ENCODE data around the gene HACD2. TPM values are rescaled to one million over a fixed set of nuclear protein-coding genes. Genes with fewer than 3 reads are reported as not detected.
"Not testable (repeated sequence)": the region's sequence is repeated elsewhere in the genome, so short reads cannot be mapped to it uniquely, and the experiment has no call there.

Gene HACD2
- total and polyA plus RNA-seq, 2 donors from 2014 or later = 13.1 to 25.4 TPM

GRCh38 chr3:123489400-123490004 is 95.4 kb downstream of the HACD2 start:
- intact Hi-C loops (cut with DNase I) = loop anchor here (5.0 kb wide), 1 partner anchor 162 kb away; no protein-coding TSS in a partner anchor
- TF ChIP-seq, protein P1, sequence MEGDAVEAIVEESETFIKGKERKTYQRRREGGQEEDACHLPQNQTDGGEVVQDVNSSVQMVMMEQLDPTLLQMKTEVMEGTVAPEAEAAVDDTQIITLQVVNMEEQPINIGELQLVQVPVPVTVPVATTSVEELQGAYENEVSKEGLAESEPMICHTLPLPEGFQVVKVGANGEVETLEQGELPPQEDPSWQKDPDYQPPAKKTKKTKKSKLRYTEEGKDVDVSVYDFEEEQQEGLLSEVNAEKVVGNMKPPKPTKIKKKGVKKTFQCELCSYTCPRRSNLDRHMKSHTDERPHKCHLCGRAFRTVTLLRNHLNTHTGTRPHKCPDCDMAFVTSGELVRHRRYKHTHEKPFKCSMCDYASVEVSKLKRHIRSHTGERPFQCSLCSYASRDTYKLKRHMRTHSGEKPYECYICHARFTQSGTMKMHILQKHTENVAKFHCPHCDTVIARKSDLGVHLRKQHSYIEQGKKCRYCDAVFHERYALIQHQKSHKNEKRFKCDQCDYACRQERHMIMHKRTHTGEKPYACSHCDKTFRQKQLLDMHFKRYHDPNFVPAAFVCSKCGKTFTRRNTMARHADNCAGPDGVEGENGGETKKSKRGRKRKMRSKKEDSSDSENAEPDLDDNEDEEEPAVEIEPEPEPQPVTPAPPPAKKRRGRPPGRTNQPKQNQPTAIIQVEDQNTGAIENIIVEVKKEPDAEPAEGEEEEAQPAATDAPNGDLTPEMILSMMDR (IDR thresholded peaks at IDR 0.05; ENCODE audit: borderline replicate concordance, extremely low read depth, insufficient read depth) = peak; percentile 95
- FAIRE-seq (no peak), DNase-seq (peak; percentile 76 to 88 (median 80))
- Histone ChIP-seq H3K36me3 (ENCODE audit: control insufficient read depth in 2 of 3, insufficient read depth in 3 of 3, low read length in 3 of 3) (no peaks in the 10 kb centered on the region), H3K9ac (ENCODE audit: low read length in 3 of 3) (no peak overlapping the region), H3K27me3 (ENCODE audit: control insufficient read depth, insufficient read depth, low read length) (no peaks in the 10 kb centered on the region), H3K4me1 (ENCODE audit: control insufficient read depth in 2 of 3, insufficient read depth in 2 of 3, low read depth in 1 of 3, low read length in 3 of 3) (peaks cover 0 to 2% (median 0%) of the 10 kb centered on the region in 3 donors), H3K9me3 (ENCODE audit: control insufficient read depth in 2 of 3, insufficient read depth in 1 of 3, low read length in 3 of 3) (no peaks in the 10 kb centered on the region), H3K4me3 (ENCODE audit: low read length in 3 of 3) (no peak overlapping the region), H3K27ac (ENCODE audit: low read depth in 2 of 2, low read length in 2 of 2) (no peak overlapping the region)

- intact Hi-C loops (cut with DNase I) = loop anchor here (5.0 kb wide), 1 partner anchor 161 kb away; no protein-coding TSS in a partner anchor
- Histone ChIP-seq H3K4me3 (ENCODE audit: low read length in 3 of 3) (no peak overlapping the region), H3K27me3 (ENCODE audit: control insufficient read depth, insufficient read depth, low read length) (no peaks in the 10 kb centered on the region), H3K9me3 (ENCODE audit: control insufficient read depth in 2 of 3, insufficient read depth in 1 of 3, low read length in 3 of 3) (no peaks in the 10 kb centered on the region), H3K27ac (ENCODE audit: low read depth in 2 of 2, low read length in 2 of 2) (no peak overlapping the region), H3K36me3 (ENCODE audit: control insufficient read depth in 2 of 3, insufficient read depth in 3 of 3, low read length in 3 of 3) (no peaks in the 10 kb centered on the region), H3K4me1 (ENCODE audit: control insufficient read depth in 2 of 3, insufficient read depth in 2 of 3, low read depth in 1 of 3, low read length in 3 of 3) (peaks cover 0 to 2% (median 0%) of the 10 kb centered on the region in 3 donors), H3K9ac (ENCODE audit: low read length in 3 of 3) (no peak overlapping the region)
- TF ChIP-seq, protein P1 (IDR thresholded peaks at IDR 0.05; ENCODE audit: borderline replicate concordance, extremely low read depth, insufficient read depth) = no peak
- FAIRE-seq = no peak
- no peak for DNase-seq
These were observed 96.1 kb downstream of the HACD2 start for GRCh38 chr3:123488645-123489347.

DNA sequence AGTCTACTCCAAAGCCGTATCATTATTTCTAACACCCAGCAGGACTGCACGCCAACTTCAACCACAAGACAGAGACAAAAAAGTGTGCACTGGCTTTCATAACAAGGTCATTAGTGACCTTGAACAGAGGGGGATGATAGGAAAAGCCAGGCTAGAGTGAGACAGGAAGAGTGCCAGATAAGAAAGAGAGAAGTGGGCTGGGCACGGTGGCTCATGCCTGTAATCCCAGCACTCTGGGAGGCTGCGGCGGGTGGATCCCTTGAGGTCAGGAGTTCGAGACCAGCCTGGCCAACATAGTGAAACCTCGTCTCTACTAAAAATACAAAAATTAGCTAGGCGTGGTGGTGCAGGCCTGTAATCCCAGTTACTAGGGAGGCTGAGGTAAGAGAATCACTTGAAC is 97.8 kb downstream of the HACD2 start:
- H3K4me1 ChIP-seq (ENCODE audit: control insufficient read depth in 2 of 3, insufficient read depth in 2 of 3, low read depth in 1 of 3, low read length in 3 of 3); DNase-seq; H3K4me3 ChIP-seq (ENCODE audit: low read length in 3 of 3); H3K27me3 ChIP-seq (ENCODE audit: control insufficient read depth, insufficient read depth, low read length); H3K9me3 ChIP-seq (ENCODE audit: control insufficient read depth in 2 of 3, insufficient read depth in 1 of 3, low read length in 3 of 3); H3K27ac ChIP-seq (ENCODE audit: low read depth in 2 of 2, low read length in 2 of 2); H3K9ac ChIP-seq (ENCODE audit: low read length in 3 of 3); H3K36me3 ChIP-seq (ENCODE audit: control insufficient read depth in 2 of 3, insufficient read depth in 3 of 3, low read length in 3 of 3); FAIRE-seq: not testable (repeated sequence)
- intact Hi-C loops (cut with DNase I) = loop anchor here (5.0 kb wide), 1 partner anchor 160 kb away; no protein-coding TSS in a partner anchor

GRCh38 chr3:123486460-123486859 is 98.4 kb downstream of the HACD2 start:
- intact Hi-C loops (cut with DNase I) = loop anchor here (5.0 kb wide), 1 partner anchor 159 kb away; no protein-coding TSS in a partner anchor
- TF ChIP-seq, protein P1 (IDR thresholded peaks at IDR 0.05; ENCODE audit: borderline replicate concordance, extremely low read depth, insufficient read depth) = no peak
- DNase-seq = no peak
- no peaks in the 10 kb centered on the region for H3K9me3 ChIP-seq (ENCODE audit: control insufficient read depth in 2 of 3, insufficient read depth in 1 of 3, low read length in 3 of 3)
- no peaks in the 10 kb centered on the region for H3K27me3 ChIP-seq (ENCODE audit: control insufficient read depth, insufficient read depth, low read length)
- H3K4me3 ChIP-seq (ENCODE audit: low read length in 3 of 3) = no peak overlapping the region
- H3K4me1 ChIP-seq (ENCODE audit: control insufficient read depth in 2 of 3, insufficient read depth in 2 of 3, low read depth in 1 of 3, low read length in 3 of 3) = peaks cover 0 to 2% (median 0%) of the 10 kb centered on the region in 3 donors
- FAIRE-seq = no peak
- no peaks in the 10 kb centered on the region for H3K36me3 ChIP-seq (ENCODE audit: control insufficient read depth in 2 of 3, insufficient read depth in 3 of 3, low read length in 3 of 3)
- H3K27ac ChIP-seq (ENCODE audit: low read depth in 2 of 2, low read length in 2 of 2) = no peak overlapping the region
- H3K9ac ChIP-seq (ENCODE audit: low read length in 3 of 3) = no peak overlapping the region

Data from kidney (tissue), 14 donors.